C4-2B (cell line): ENCODE results near the gene IQSEC1.

Experiments used
- ZFX ChIP-seq: fragments of 450-650 bp; IDR thresholded peaks from 2 replicates; pipeline ENCODE4 v1.6.1; 2017
- TF ChIP-seq, protein P1 (sequence below): fragments of 450-650 bp; conservative IDR thresholded peaks from 2 replicates; pipeline ENCODE4 v1.5.1; 2017; ENCODE audit warnings: mild to moderate bottlenecking

DNA sequence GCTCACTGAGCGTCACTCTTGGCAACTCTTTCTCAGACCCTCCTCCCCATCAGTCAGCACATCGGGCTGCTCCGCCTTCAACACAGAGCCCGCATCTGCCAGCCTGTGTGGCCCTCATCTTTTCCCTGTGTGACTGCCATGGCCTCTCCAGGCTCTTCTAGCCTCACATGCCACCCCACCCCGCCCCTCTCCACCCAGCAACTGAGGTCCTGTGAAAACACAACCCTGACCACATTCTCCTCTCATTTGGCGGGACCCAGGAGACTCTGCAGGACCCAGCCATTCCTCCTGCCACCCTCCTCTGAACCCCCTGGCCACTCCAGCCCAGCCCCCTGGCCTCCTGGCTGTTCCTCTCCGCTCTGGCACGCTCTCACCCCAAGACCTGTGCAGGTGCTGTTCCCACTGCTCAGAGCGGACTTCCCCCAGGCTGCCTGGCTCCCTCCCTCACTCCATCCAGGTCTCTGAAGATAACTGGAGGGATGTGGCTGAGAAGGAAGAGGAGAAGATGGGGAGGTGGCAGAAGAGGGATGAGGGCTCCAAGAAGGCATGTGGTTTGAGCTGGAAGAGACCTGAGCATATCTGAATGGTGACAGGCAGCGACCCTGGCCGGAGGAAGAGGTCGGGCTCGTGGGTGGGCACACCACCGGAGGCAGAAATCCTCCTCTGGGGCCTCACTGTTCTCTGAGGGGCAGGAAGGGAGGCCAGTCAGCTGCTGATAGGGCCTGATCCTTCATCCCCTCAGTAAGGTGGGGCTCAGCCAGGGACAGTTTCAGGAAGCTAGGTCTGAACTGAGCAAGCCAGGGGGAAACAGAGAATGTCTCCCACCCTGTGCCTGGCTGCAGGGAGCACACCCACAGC, 120.7 kb downstream of the IQSEC1 start:
- TF ChIP-seq, protein P1, sequence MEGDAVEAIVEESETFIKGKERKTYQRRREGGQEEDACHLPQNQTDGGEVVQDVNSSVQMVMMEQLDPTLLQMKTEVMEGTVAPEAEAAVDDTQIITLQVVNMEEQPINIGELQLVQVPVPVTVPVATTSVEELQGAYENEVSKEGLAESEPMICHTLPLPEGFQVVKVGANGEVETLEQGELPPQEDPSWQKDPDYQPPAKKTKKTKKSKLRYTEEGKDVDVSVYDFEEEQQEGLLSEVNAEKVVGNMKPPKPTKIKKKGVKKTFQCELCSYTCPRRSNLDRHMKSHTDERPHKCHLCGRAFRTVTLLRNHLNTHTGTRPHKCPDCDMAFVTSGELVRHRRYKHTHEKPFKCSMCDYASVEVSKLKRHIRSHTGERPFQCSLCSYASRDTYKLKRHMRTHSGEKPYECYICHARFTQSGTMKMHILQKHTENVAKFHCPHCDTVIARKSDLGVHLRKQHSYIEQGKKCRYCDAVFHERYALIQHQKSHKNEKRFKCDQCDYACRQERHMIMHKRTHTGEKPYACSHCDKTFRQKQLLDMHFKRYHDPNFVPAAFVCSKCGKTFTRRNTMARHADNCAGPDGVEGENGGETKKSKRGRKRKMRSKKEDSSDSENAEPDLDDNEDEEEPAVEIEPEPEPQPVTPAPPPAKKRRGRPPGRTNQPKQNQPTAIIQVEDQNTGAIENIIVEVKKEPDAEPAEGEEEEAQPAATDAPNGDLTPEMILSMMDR = no peak
- no peak for TF ChIP-seq ZFX
